ENCODE measurements around the gene SAMD9L.

GRCh38 chr7:93132216-93132615, 16.0 kb downstream of the SAMD9L start:
- TF ChIP-seq POLR2A (IDR thresholded peaks at IDR 0.05), result no peak
- no peak for TF ChIP-seq CTCF (IDR thresholded peaks at IDR 0.05)

Measured in heart left ventricle (tissue), 13 donors.